Measurements from ENCODE around the gene IL17C.

IL17C gene

GRCh38 chr16:88634994-88635670 lies 3.2 kb upstream of the IL17C start:
- H3K36me3 ChIP-seq (replicated peaks): peaks cover 20% of the 10 kb centered on the region
- peaks cover 18% of the 10 kb centered on the region for H3K27me3 ChIP-seq (replicated peaks)
- TF ChIP-seq, protein P1, sequence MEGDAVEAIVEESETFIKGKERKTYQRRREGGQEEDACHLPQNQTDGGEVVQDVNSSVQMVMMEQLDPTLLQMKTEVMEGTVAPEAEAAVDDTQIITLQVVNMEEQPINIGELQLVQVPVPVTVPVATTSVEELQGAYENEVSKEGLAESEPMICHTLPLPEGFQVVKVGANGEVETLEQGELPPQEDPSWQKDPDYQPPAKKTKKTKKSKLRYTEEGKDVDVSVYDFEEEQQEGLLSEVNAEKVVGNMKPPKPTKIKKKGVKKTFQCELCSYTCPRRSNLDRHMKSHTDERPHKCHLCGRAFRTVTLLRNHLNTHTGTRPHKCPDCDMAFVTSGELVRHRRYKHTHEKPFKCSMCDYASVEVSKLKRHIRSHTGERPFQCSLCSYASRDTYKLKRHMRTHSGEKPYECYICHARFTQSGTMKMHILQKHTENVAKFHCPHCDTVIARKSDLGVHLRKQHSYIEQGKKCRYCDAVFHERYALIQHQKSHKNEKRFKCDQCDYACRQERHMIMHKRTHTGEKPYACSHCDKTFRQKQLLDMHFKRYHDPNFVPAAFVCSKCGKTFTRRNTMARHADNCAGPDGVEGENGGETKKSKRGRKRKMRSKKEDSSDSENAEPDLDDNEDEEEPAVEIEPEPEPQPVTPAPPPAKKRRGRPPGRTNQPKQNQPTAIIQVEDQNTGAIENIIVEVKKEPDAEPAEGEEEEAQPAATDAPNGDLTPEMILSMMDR (IDR thresholded peaks at IDR 0.05; ENCODE audit: low read depth, low read length, missing control alignments): no peak
- no peak for DNase-seq
- peak overlapping the region; percentile 51 for H3K27ac ChIP-seq
- H3K4me3 ChIP-seq (ENCODE audit: low read depth, low read length): peak overlapping the region; percentile 55
- in situ Hi-C loops (cut with HindIII; ENCODE audit: low pct_ligation_motif_present, low sequenced_read_pairs): no loop called here

DNA sequence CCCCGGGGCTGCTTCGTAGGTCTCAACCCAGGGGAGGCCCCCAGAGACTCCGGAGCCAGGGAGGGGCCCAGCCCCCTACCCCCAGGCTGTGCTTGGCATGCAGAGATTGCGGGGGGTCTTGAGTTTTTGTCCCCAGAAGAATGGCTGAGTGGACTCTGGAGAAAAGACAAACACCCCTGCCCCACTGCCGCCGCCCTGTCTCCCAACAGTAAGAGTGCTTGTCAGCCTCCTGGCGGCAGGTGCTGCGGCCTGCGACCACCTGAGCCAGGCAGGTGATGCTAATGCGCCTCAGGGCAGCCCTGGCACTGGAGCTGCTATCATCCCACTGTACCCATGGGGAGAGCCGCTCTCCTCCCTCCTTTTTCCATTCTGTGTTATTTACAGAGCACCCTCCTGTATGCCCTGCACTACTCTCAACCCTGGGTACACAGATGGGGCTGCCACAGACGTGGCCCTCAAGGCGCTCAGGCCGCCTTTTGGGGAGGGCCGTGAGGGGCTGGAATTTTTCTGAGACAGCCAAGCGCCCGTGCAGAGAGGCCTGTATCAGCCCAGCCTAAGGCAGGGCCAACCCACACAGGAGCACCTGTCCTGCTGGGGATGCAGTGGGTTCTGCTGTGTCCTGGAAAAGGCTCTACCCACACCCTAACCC lies 2.6 kb upstream of the IL17C start:
- in situ Hi-C loops (cut with HindIII; ENCODE audit: low pct_ligation_motif_present, low sequenced_read_pairs): no loop called here
- H3K27ac ChIP-seq: no peak overlapping the region
- peaks cover 15% of the 10 kb centered on the region for H3K36me3 ChIP-seq (replicated peaks)
- DNase-seq: no peak
- TF ChIP-seq, protein P1 (IDR thresholded peaks at IDR 0.05; ENCODE audit: low read depth, low read length, missing control alignments): no peak
- peaks cover 24% of the 10 kb centered on the region for H3K27me3 ChIP-seq (replicated peaks)
- no peak overlapping the region for H3K4me3 ChIP-seq (ENCODE audit: low read depth, low read length)

- Histone ChIP-seq H3K27me3 (replicated peaks) (peaks cover 25% of the 10 kb centered on the region), H3K27ac (no peak overlapping the region), H3K36me3 (replicated peaks) (peaks cover 9% of the 10 kb centered on the region), H3K4me3 (ENCODE audit: low read depth, low read length) (no peak overlapping the region)
- TF ChIP-seq, protein P1 (IDR thresholded peaks at IDR 0.05; ENCODE audit: low read depth, low read length, missing control alignments): no peak
- DNase-seq: no peak
- in situ Hi-C loops (cut with HindIII; ENCODE audit: low pct_ligation_motif_present, low sequenced_read_pairs): no loop called here
Measured at GRCh38 chr16:88636488-88637265, 1.7 kb upstream of the IL17C start.

GRCh38 chr16:88639231-88640038 lies 1.1 kb downstream of the IL17C start:
- in situ Hi-C loops (cut with HindIII; ENCODE audit: low pct_ligation_motif_present, low sequenced_read_pairs): no loop called here
- Histone ChIP-seq H3K27me3 (replicated peaks) (peaks cover 25% of the 10 kb centered on the region), H3K36me3 (replicated peaks) (peaks cover 7% of the 10 kb centered on the region), H3K27ac (no peak overlapping the region), H3K4me3 (ENCODE audit: low read depth, low read length) (no peak overlapping the region)
- no peak for DNase-seq
- TF ChIP-seq, protein P1 (IDR thresholded peaks at IDR 0.05; ENCODE audit: low read depth, low read length, missing control alignments): no peak

GRCh38 chr16:88640039-88640495 lies 1.7 kb downstream of the IL17C start:
- in situ Hi-C loops (cut with HindIII; ENCODE audit: low pct_ligation_motif_present, low sequenced_read_pairs): no loop called here
- H3K27ac ChIP-seq: no peak overlapping the region
- DNase-seq: no peak
- H3K27me3 ChIP-seq (replicated peaks): peaks cover 25% of the 10 kb centered on the region
- H3K36me3 ChIP-seq (replicated peaks): peaks cover 7% of the 10 kb centered on the region
- no peak overlapping the region for H3K4me3 ChIP-seq (ENCODE audit: low read depth, low read length)
- TF ChIP-seq, protein P1 (IDR thresholded peaks at IDR 0.05; ENCODE audit: low read depth, low read length, missing control alignments): no peak

All from brain microvascular endothelial cell (primary cell).